Kidney (tissue), 14 donors: ENCODE data around the gene ADAMTS9. TPM values are rescaled to one million over a fixed set of nuclear protein-coding genes. Genes with fewer than 3 reads are reported as not detected.

ENCODE experiments used
- DNase-seq, 5 donors: peaks; one replicate each; pipeline ENCODE4 v3.0.0-alpha.2; 2013 to 2020
- FAIRE-seq: peaks from 2 replicates; lab custom pipeline; 2012; peaks lifted over from hg19 to GRCh38; lab: Jason Lieb, UNC
- H3K27ac ChIP-seq, 2 donors: one replicate each; pipeline ENCODE4 v1.7.0; 2013; ENCODE audit warnings: low read depth in 2 of 2, low read length in 2 of 2, inconsistent platforms in 1 of 2
- H3K27me3 ChIP-seq: one replicate; pipeline ENCODE4 v1.7.1; 2013; ENCODE audit warnings: low read length, inconsistent platforms; ENCODE audit not compliant: control insufficient read depth, insufficient read depth
- H3K36me3 ChIP-seq, 3 donors: one replicate each; pipeline versions ENCODE4 v1.7.0 to v1.7.1; 2013; ENCODE audit warnings: low read length in 3 of 3, control low read depth in 1 of 3, inconsistent platforms in 1 of 3; ENCODE audit not compliant: insufficient read depth in 3 of 3, control insufficient read depth in 2 of 3
- H3K4me1 ChIP-seq, 3 donors: one replicate each; pipeline versions ENCODE4 v1.7.0 to v1.7.1; 2013; ENCODE audit warnings: low read length in 3 of 3, inconsistent platforms in 1 of 3, low read depth in 1 of 3; ENCODE audit not compliant: control insufficient read depth in 2 of 3, insufficient read depth in 2 of 3
- H3K4me3 ChIP-seq, 3 donors: one replicate each; pipeline versions ENCODE4 v1.7.0 to v1.8.1; 2013; ENCODE audit warnings: low read length in 3 of 3, control low read depth in 1 of 3, inconsistent platforms in 1 of 3
- H3K9ac ChIP-seq, 3 donors: one replicate each; pipeline versions ENCODE4 v1.7.0 to v1.7.1; 2013; ENCODE audit warnings: low read length in 3 of 3, control low read depth in 1 of 3, inconsistent platforms in 1 of 3
- H3K9me3 ChIP-seq, 3 donors: one replicate each; pipeline versions ENCODE4 v1.7.0 to v1.7.1; 2013; ENCODE audit warnings: low read length in 3 of 3, control low read depth in 1 of 3, inconsistent platforms in 1 of 3; ENCODE audit not compliant: control insufficient read depth in 2 of 3, insufficient read depth in 1 of 3
- intact Hi-C: fragments of 100-400 bp; cut with DNase I; formaldehyde crosslinking; loops from one replicate; pipeline ENCODE4 v1.11.1; 2022
- polyA plus RNA-seq: library from polyadenylated mRNA; stranded (reverse); fragments of 350-450 nt; fragmentation: Illumina TruSeq; extraction: RNeasy Lipid Tissue Mini Kit (QIAGEN cat#74804); gene quantifications from one replicate; pipeline ENCODE4 v1.2.3, GENCODE V29; 2014; ENCODE audit warnings: low read depth, low replicate concordance; ENCODE audit not compliant: insufficient read depth
- total RNA-seq: library from RNA; stranded (reverse); fragmentation: NEBNext Ultra II Directional; extraction: Animal tissue kit (Norgen Biotek cat#: 25700); gene quantifications from one replicate; pipeline ENCODE4 v1.2.1, GENCODE V29; 2021
- TF ChIP-seq, protein P1 (sequence below): IDR thresholded peaks from 3 replicates; pipeline ENCODE4 v1.5.1; 2012; ENCODE audit warnings: mild to moderate bottlenecking, moderate library complexity, borderline replicate concordance; ENCODE audit not compliant: insufficient read depth; ENCODE audit errors: extremely low read depth
- donor health status: control.
- donor health status: control.
- donor health status: control.
- donor health status: control.
- donor health status: control.
- donor health status: DM: yes; HTN: yes; CAD: no.
- donor health status: Normal renal cell carcinoma (clear cell type).

ADAMTS9 gene
- total and polyA plus RNA-seq, 2 donors from 2014 or later, result 25.0 to 117 TPM

DNA sequence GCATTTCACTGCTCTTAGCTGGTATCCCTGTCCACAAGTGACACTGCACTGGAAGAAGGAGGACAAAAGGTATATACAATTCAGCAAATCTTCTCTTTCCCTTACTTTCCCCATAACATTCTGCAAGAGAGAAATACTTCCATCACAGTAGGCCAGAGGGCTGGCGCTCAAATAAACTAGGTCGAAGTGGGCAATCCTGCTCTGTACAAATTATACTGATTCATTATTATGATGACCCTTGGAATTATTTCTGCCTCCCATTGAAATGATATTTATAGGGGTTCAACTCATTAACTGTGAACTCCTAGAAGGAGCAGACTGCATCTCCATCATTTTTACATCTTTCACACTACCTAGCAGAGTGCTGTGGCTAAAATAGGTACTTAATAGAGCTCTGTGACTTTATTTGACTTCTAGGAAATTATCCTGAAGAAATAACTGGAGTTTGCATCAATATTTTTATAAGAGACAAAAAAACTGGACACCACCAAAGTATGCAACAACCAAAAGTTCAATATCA lies 80.7 kb downstream of the ADAMTS9 start:
- Histone ChIP-seq H3K27ac (no peak overlapping the region), H3K9ac (no peak overlapping the region), H3K27me3 (no peaks in the 10 kb centered on the region), H3K4me1 (no peaks in the 10 kb centered on the region), H3K36me3 (peaks cover 9 to 29% (median 14%) of the 10 kb centered on the region in 3 donors), H3K4me3 (no peak overlapping the region), H3K9me3 (no peaks in the 10 kb centered on the region)
- TF ChIP-seq, protein P1, sequence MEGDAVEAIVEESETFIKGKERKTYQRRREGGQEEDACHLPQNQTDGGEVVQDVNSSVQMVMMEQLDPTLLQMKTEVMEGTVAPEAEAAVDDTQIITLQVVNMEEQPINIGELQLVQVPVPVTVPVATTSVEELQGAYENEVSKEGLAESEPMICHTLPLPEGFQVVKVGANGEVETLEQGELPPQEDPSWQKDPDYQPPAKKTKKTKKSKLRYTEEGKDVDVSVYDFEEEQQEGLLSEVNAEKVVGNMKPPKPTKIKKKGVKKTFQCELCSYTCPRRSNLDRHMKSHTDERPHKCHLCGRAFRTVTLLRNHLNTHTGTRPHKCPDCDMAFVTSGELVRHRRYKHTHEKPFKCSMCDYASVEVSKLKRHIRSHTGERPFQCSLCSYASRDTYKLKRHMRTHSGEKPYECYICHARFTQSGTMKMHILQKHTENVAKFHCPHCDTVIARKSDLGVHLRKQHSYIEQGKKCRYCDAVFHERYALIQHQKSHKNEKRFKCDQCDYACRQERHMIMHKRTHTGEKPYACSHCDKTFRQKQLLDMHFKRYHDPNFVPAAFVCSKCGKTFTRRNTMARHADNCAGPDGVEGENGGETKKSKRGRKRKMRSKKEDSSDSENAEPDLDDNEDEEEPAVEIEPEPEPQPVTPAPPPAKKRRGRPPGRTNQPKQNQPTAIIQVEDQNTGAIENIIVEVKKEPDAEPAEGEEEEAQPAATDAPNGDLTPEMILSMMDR, result no peak
- FAIRE-seq (no peak), DNase-seq (no peak)
- intact Hi-C loops, result no loop called here

DNA sequence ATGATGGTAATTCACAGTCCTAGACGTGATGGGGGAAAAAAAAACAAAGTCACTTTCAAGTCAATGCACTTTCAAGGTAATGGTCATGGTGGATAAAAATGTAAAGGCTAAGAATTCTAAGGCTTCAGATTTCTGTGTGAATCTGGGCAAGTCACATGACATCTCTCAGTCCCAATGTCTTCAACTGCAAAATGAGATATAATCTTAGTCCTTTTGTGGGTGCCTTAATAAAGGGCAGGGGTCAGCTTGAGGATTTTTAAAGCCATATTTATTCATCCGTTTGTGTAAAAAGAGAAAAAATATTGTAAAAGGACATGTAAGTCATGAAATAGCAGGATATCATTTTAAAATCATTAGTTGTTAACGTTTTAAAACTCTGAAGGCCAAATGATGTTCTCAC lies 83.5 kb downstream of the ADAMTS9 start:
- DNase-seq (no peak), FAIRE-seq (no peak)
- TF ChIP-seq, protein P1, result no peak
- Histone ChIP-seq H3K36me3 (peaks cover 15 to 50% (median 16%) of the 10 kb centered on the region in 3 donors), H3K9ac (no peak overlapping the region), H3K9me3 (no peaks in the 10 kb centered on the region), H3K4me1 (no peaks in the 10 kb centered on the region), H3K27ac (no peak overlapping the region), H3K27me3 (no peaks in the 10 kb centered on the region), H3K4me3 (no peak overlapping the region)
- intact Hi-C loops, result no loop called here

DNA sequence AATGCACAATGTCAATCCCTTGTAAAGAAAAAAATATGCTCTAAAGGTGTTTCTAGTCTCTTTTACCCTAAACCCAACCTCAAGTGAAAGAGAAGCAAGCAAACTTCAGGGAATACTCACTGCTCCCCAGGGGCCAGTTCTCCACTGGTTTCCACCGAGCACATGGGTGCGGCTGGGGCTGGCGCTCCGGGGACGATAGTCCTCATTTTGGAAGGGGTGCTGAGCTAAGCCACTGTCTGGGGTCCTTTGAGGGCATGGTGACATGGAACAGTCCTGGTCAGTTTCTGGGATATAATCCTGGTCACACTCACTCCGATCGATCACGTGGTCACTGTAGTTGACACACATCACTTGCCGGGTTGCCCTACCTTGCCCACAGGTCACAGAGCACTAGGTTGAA lies 86.0 kb downstream of the ADAMTS9 start:
- H3K27ac ChIP-seq, result no peak overlapping the region
- FAIRE-seq, result no peak
- no peaks in the 10 kb centered on the region for H3K4me1 ChIP-seq
- DNase-seq, result no peak
- TF ChIP-seq, protein P1, result no peak
- no peak overlapping the region for H3K9ac ChIP-seq
- peaks cover 15 to 51% (median 16%) of the 10 kb centered on the region in 3 donors for H3K36me3 ChIP-seq
- intact Hi-C loops, result no loop called here
- H3K4me3 ChIP-seq, result no peak overlapping the region
- H3K9me3 ChIP-seq, result no peaks in the 10 kb centered on the region
- H3K27me3 ChIP-seq, result no peaks in the 10 kb centered on the region
